ENCODE measurements around the gene CHST8. TPM values are rescaled to one million over a fixed set of nuclear protein-coding genes. Genes with fewer than 3 reads are reported as not detected.

Gene CHST8
- total RNA-seq, 1 donor from 2014 or later = not detected

- Histone ChIP-seq H3K9ac (ENCODE audit: low read length) (no peak overlapping the region), H3K4me1 (ENCODE audit: insufficient read depth, low read length) (no peaks in the 10 kb centered on the region), H3K9me3 (ENCODE audit: insufficient read depth, low read depth, low read length) (no peaks in the 10 kb centered on the region), H3K79me2 (ENCODE audit: insufficient read depth, low read length) (peaks cover 76% of the 10 kb centered on the region), H4K20me1 (ENCODE audit: insufficient read depth, low read length) (peaks cover 88% of the 10 kb centered on the region), H3K27ac (ENCODE audit: low read depth, low read length) (peak overlapping the region; percentile 6), H2AFZ (ENCODE audit: low read depth, low read length) (no peak overlapping the region), H3K4me3 (ENCODE audit: insufficient read depth, low read depth, low read length) (no peak overlapping the region), H3K4me2 (ENCODE audit: low read length) (no peak overlapping the region), H3K27me3 (ENCODE audit: insufficient read depth, low read length) (no peaks in the 10 kb centered on the region), H3K36me3 (ENCODE audit: insufficient read depth, low read length) (peaks cover 29% of the 10 kb centered on the region)
- no peaks in the 10 kb centered on the region for H3K27me3 Mint-ChIP-seq (ENCODE audit: low read depth, unreplicated experiment)
- peaks cover 14% of the 10 kb centered on the region for H3K36me3 Mint-ChIP-seq (ENCODE audit: low read depth, unreplicated experiment)
- no peak overlapping the region for H3K27ac Mint-ChIP-seq (ENCODE audit: unreplicated experiment)
- FAIRE-seq = no peak
- no peaks in the 10 kb centered on the region for H3K9me3 Mint-ChIP-seq (ENCODE audit: unreplicated experiment)
- TF ChIP-seq EZH2 (IDR thresholded peaks at IDR 0.05; ENCODE audit: insufficient read depth, low read length) = no peak
- no peak for TF ChIP-seq CTCF (IDR thresholded peaks at IDR 0.05; ENCODE audit: insufficient read depth, low read depth, low read length)
- H3K4me3 Mint-ChIP-seq (ENCODE audit: unreplicated experiment) = no peak overlapping the region
- peak; percentile 82 for DNase-seq (ENCODE audit: low read depth)
- peaks cover 9% of the 10 kb centered on the region for H3K4me1 Mint-ChIP-seq (ENCODE audit: low read depth, unreplicated experiment)
These were observed 182.5 kb downstream of the CHST8 start for GRCh38 chr19:33804021-33804799.

GRCh38 chr19:33805313-33805712, 183.6 kb downstream of the CHST8 start:
- Histone ChIP-seq H3K79me2 (ENCODE audit: insufficient read depth, low read length) (peaks cover 65% of the 10 kb centered on the region), H3K36me3 (ENCODE audit: insufficient read depth, low read length) (peaks cover 24% of the 10 kb centered on the region), H3K9ac (ENCODE audit: low read length) (no peak overlapping the region), H3K4me3 (ENCODE audit: insufficient read depth, low read depth, low read length) (no peak overlapping the region), H3K4me2 (ENCODE audit: low read length) (no peak overlapping the region), H2AFZ (ENCODE audit: low read depth, low read length) (no peak overlapping the region), H3K4me1 (ENCODE audit: insufficient read depth, low read length) (no peaks in the 10 kb centered on the region), H3K9me3 (ENCODE audit: insufficient read depth, low read depth, low read length) (no peaks in the 10 kb centered on the region), H3K27ac (ENCODE audit: low read depth, low read length) (no peak overlapping the region), H3K27me3 (ENCODE audit: insufficient read depth, low read length) (no peaks in the 10 kb centered on the region), H4K20me1 (ENCODE audit: insufficient read depth, low read length) (peaks cover 82% of the 10 kb centered on the region)
- TF ChIP-seq CTCF (IDR thresholded peaks at IDR 0.05; ENCODE audit: insufficient read depth, low read depth, low read length) (no peak), EZH2 (IDR thresholded peaks at IDR 0.05; ENCODE audit: insufficient read depth, low read length) (no peak)
- peaks cover 16% of the 10 kb centered on the region for H3K36me3 Mint-ChIP-seq (ENCODE audit: low read depth, unreplicated experiment)
- no peaks in the 10 kb centered on the region for H3K27me3 Mint-ChIP-seq (ENCODE audit: low read depth, unreplicated experiment)
- H3K27ac Mint-ChIP-seq (ENCODE audit: unreplicated experiment) = no peak overlapping the region
- H3K9me3 Mint-ChIP-seq (ENCODE audit: unreplicated experiment) = no peaks in the 10 kb centered on the region
- peaks cover 2% of the 10 kb centered on the region for H3K4me1 Mint-ChIP-seq (ENCODE audit: low read depth, unreplicated experiment)
- no peak overlapping the region for H3K4me3 Mint-ChIP-seq (ENCODE audit: unreplicated experiment)
- FAIRE-seq (no peak), DNase-seq (ENCODE audit: low read depth) (no peak)

DNA sequence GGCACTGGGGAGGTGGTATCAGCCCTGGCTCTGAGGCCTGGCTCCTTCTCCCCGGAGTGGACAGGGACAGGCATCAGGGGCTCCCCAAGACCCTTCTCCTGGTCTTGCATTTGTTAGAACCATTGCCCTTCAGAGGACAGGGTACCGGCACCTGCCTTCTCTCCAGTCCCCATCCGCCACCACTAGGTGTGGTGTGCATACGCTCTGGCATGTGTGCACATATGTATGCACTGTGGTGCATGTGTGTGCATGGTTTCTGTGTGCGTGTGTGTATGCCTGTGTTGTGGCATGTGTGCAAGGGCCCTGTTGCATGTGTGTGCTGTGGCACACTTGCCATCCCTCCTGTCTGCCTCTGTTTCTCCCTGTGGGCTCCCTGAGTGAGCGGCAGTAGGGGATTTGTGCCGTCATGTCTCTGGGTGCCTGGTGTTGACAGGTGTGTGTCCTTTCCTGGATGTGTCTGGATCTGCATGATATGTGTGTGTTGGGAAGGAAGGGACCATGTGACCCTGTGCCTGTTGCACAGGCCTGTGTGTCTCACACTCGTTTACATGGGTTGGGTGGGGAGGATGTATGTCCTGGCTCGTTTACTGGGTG, 184.2 kb downstream of the CHST8 start:
- no peak overlapping the region for H3K4me3 ChIP-seq (ENCODE audit: insufficient read depth, low read depth, low read length)
- H3K4me1 ChIP-seq (ENCODE audit: insufficient read depth, low read length) = no peaks in the 10 kb centered on the region
- H3K4me2 ChIP-seq (ENCODE audit: low read length) = no peak overlapping the region
- H2AFZ ChIP-seq (ENCODE audit: low read depth, low read length) = no peak overlapping the region
- H3K27me3 Mint-ChIP-seq (ENCODE audit: low read depth, unreplicated experiment) = no peaks in the 10 kb centered on the region
- no peak overlapping the region for H3K27ac ChIP-seq (ENCODE audit: low read depth, low read length)
- no peak overlapping the region for H3K9ac ChIP-seq (ENCODE audit: low read length)
- peaks cover 2% of the 10 kb centered on the region for H3K4me1 Mint-ChIP-seq (ENCODE audit: low read depth, unreplicated experiment)
- H3K27me3 ChIP-seq (ENCODE audit: insufficient read depth, low read length) = no peaks in the 10 kb centered on the region
- no peak for TF ChIP-seq EZH2 (IDR thresholded peaks at IDR 0.05; ENCODE audit: insufficient read depth, low read length)
- TF ChIP-seq CTCF (IDR thresholded peaks at IDR 0.05; ENCODE audit: insufficient read depth, low read depth, low read length) = no peak
- H3K36me3 ChIP-seq (ENCODE audit: insufficient read depth, low read length) = peaks cover 20% of the 10 kb centered on the region
- H3K9me3 Mint-ChIP-seq (ENCODE audit: unreplicated experiment) = no peaks in the 10 kb centered on the region
- H3K4me3 Mint-ChIP-seq (ENCODE audit: unreplicated experiment) = no peak overlapping the region
- no peaks in the 10 kb centered on the region for H3K9me3 ChIP-seq (ENCODE audit: insufficient read depth, low read depth, low read length)
- H3K36me3 Mint-ChIP-seq (ENCODE audit: low read depth, unreplicated experiment) = peaks cover 18% of the 10 kb centered on the region
- no peak for DNase-seq (ENCODE audit: low read depth)
- H4K20me1 ChIP-seq (ENCODE audit: insufficient read depth, low read length) = peaks cover 81% of the 10 kb centered on the region
- no peak for FAIRE-seq
- peaks cover 58% of the 10 kb centered on the region for H3K79me2 ChIP-seq (ENCODE audit: insufficient read depth, low read length)
- no peak overlapping the region for H3K27ac Mint-ChIP-seq (ENCODE audit: unreplicated experiment)
